GM13976 (cell line): ENCODE measurements around the gene TMEM9B.

Experiments used
- DNase-seq: peaks from one replicate; pipeline ENCODE4 v3.0.0; 2012; ENCODE audit warnings: low spot score
- CTCF ChIP-seq: IDR thresholded peaks from 2 replicates; pipeline ENCODE4 v1.5.1; 2012; ENCODE audit warnings: borderline replicate concordance, mild to moderate bottlenecking; ENCODE audit not compliant: insufficient read depth; ENCODE audit errors: extremely low read depth, missing control alignments, control extremely low read depth
- in situ Hi-C: fragments of 300-500 bp; cut with MboI; formaldehyde crosslinking; loops from one replicate; pipeline ENCODE4 v1.12.0; 2022; ENCODE audit warnings: low sequenced_read_pairs, mixed read lengths, inconsistent platforms; ENCODE audit not compliant: unreplicated experiment

The TMEM9B gene

GRCh38 chr11:8908099-8908498 lies 56.1 kb downstream of the TMEM9B start:
- in situ Hi-C loops = no loop called here
- TF ChIP-seq CTCF = no peak
- DNase-seq = no peak

GRCh38 chr11:8907116-8907515 lies 57.1 kb downstream of the TMEM9B start:
- DNase-seq = no peak
- no peak for TF ChIP-seq CTCF
- in situ Hi-C loops = no loop called here

DNA sequence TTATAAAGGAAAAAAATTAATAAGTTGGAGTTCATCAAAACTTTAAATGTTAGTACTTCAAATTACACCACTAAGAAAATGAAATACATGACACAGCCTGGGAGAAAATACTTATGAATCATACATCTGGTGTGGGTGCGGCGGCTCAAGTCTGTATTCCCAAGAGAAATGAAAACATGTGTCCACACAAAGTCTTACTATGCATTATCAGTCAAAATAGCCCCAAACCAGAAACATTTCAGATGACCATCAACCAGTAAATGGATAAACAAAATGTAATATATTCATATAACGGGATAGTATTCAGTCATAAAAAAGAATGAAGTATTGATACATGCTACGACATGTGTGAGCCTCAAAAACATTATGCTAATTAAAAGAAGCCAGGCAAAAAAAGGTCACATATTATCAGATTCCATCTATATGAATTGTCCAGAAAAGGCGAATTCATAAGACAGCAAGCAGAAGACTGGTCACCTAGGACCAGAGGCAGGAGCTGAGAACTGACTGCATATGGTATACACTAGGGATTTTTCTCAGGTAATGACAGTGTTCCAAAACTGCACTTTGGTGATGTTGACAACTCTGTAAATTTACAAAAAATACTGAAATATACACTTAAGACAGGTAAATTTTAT lies 58.6 kb downstream of the TMEM9B start:
- in situ Hi-C loops = no loop called here
- DNase-seq = no peak
- no peak for TF ChIP-seq CTCF

GRCh38 chr11:8899119-8899753 lies 65.0 kb downstream of the TMEM9B start:
- DNase-seq = no peak
- in situ Hi-C loops = no loop called here

More at GRCh38 chr11:8899119-8899753, 65.0 kb downstream of the TMEM9B start:
- TF ChIP-seq CTCF = no peak
